H54 (cell line): ENCODE measurements around the gene NACC2.
A peak's percentile ranks its signal among the peaks of the same experiment; 100 is the strongest.
"Not testable (repeated sequence)": the region's sequence is repeated elsewhere in the genome, so short reads cannot be mapped to it uniquely, and the experiment has no call there.

Experiments
- DNase-seq: peaks from one replicate; pipeline ENCODE4 v3.0.0; 2011; ENCODE audit warnings: low spot score, mixed read lengths; ENCODE audit not compliant: insufficient read length
- FAIRE-seq: peaks from 3 replicates; lab custom pipeline; 2011; peaks lifted over from hg19 to GRCh38; lab: Jason Lieb, UNC
- POLR2A ChIP-seq: IDR thresholded peaks from 2 replicates; pipeline ENCODE4 v1.6.1; 2011; ENCODE audit warnings: low read depth, mild to moderate bottlenecking, low read length

Gene NACC2

DNA sequence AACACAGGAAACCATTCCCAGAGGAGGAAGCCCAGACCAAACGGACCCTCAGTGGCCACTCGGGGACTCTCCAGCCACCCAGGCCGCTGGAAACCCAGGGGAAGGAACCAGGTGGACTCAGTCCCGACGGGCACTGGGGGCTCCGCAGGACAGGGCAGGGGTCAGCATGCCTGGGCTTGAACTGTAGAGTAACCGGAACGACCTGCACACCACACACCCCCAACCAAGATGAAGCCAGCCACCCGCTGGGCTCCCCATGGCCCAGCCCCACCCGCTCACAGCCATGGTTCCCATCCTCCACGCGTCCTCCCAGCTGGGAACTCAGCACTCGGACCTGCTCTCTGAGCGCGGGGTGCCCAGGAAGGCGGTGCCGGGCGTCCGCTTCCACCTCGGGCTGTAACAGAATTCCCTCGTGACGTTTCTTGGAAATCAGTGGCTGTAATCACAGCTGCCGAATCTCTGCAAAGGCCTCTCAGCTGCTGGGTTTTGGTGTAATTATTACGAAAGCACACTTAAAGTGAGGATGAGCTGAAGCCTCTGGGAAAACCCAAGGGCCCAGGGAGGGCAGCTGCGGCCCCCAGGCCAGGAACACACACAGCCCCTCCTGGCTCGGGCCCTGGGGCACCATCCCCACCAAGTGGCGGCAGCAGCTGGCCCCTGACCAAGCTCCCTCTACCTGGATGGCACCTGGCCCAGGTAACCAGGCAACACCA, 13.8 kb downstream of the NACC2 start:
- DNase-seq, result no peak
- TF ChIP-seq POLR2A, result no peak
- no peak for FAIRE-seq

DNA sequence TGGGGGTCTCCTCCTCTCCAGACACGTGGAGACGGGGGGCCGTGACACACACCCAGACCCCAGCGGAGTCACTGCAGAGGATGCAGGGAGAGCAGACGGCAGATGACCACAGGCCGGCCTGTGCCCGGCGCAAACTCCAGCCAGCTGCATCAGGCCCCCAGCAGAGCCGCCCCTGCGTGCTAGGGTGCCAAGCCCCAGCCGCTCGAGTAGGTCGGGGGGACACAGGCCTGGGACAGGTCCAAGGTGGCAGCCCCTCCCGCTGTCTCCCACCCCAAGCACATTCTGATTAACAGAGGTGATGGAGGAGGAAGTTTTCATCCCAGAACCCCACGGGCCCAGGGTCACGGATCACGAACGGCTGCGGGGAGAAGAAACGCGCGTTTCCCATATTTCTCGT, 14.4 kb downstream of the NACC2 start:
- DNase-seq (no peak), FAIRE-seq (no peak)
- TF ChIP-seq POLR2A, result no peak

DNA sequence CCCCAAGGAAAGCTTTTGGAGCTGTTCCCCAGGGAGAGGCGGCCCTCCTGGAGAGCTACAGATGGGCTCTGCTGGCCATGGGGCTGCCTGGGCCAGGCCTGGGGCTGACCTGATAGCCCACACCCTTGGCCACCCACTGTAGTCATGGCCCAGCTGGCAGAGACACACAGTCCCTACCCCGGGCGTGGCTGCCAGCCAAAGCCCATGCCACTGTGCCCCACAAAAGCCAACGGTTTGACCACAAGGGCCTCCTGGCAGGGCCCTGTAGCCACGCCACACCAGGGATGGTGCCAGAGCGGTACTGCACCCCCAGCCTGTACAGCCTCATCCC, 15.2 kb downstream of the NACC2 start:
- FAIRE-seq, result peak; percentile 89
- no peak for TF ChIP-seq POLR2A
- peak; percentile 81 for DNase-seq

DNA sequence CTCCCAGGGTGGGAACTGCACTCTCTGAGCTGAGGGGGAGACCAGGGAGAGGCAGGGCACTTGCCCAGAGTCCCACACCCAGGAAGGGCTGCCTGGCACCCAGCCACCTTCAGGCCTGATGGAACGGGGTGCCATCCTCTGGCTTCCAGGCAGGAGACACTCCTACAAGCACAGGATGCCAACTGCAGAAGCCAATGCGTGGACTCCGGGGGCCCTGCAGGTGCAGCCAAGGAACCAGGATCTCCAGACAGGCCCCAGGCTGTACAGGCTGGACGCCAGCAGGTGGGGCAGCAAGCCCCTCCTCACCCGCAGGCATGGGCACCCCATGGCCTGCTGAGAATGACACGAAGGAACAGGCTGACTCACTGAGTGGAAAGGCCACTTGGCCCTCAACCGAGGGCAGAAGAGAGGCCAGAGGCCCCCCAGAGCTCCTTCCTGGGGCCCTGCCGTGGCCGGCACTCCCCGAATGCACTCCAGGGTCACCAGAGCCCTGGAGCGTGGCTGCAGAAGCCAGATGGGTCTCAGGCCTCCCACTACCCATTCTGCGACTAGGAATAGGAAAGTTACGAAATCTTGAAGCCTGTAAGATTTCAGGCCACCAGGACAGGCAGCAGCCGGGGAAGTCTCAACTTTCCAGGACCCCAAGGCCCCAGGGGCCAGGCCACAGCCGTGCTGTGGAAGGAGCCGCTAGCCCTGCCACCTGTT, 15.7 kb downstream of the NACC2 start:
- FAIRE-seq, result peak; percentile 96
- DNase-seq, result peak; percentile 84
- TF ChIP-seq POLR2A, result no peak

DNA sequence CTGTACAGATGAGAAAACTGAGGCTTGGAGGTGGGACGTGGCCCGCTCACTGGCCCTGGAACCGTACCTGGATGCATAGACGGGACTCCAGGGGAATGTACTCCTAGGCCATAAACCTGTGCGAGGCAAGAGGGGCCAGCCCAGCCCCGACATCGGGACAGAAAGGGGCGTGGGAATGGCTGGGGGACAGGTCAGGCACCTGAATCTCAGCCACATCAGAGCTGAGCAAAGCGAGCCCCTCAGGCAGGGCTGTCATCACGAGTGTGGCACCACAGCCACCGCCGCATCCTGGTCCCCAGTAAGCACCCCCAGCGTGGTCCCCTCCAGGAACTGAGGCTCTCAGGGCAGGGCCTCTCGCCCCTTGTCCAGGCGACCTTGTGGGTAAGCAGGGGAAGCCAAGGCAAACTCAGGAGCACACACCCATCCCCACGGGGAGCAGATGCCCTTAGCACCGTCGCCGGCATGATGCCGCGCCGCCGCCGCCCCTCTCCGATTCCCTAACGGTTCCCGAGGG, 16.5 kb downstream of the NACC2 start:
- no peak for TF ChIP-seq POLR2A
- no peak for FAIRE-seq

DNA sequence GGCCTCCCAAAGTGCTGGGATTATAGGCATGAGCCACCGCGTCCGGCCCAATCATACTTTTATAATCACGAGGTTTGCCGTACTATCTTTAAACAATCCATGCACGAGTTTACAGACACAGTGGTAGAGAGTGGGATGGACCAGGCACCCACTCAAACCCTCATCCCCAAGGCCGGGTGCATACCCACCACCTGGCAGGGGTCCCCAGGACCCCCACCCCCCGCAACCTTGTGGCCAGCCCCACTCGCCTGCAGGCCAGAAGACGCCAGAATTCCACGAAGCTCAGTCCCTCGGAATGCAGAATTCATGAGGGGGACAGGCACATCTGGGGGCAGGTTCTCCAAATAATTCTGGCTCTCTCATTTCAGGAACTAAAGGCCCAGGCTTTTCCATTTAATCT, 17.1 kb downstream of the NACC2 start:
- no peak for TF ChIP-seq POLR2A
- no peak for FAIRE-seq

More for the DNA sequence above, 16.5 kb downstream of the NACC2 start:
- DNase-seq, result no peak

DNA sequence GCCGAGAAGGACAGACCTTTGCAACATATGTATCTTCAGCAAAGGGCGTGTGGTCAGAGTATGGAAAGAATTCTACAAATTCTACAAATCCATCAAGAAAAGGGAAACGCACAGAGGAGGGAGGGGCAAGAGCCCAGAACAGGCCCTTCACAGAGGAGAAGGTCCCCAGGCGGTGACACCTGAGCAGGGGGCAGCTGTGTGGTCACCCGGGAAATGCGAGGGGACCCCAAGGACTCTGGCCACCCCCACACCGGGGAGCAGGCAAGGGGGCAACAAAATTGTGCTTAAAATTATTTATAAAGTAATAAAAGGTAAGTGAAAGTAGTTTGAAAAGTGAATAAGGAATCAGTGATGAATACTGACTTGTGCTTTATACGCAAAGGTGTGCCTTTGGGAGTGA, 17.6 kb downstream of the NACC2 start:
- DNase-seq (no peak), FAIRE-seq (no peak)
- TF ChIP-seq POLR2A, result no peak

More for the DNA sequence above, 17.1 kb downstream of the NACC2 start:
- no peak for DNase-seq

DNA sequence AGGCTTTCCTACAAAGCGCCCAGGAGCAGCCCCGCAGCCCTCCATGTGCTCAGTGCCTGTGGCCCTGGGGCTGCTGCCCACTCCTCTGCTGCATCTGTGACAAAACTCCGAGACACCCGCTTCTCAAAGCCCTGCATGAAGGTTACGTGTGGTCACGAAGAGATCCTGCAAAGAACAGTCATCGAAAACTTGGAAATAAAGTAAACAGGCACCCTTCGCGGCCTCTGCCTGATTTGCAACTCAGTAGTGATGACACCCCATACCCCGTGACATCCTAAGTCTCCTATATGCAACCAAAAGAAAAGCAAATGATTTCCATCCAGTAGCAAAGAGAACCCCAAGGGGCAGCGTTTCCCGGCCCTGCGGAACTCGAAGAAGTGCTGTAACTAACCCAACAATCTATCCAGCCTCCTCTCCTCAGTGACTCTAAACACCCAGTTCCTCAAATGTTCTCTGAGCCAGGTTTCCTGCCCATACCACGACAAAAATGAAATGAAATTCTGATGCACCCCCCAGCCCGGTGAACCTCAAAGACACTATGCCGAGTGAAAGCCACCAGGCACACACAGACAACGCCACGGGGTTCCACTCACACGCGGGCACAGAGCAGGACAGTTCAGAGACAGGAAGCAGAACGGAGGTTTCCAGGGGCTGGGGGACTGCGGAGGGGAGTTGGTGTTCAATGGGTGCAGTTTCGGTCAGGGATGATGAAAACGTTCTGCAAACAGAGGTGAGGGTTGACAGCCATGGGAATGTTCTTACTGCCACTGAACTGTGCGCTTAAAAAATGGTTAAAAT, 19.0 kb downstream of the NACC2 start:
- DNase-seq, result no peak
- no peak for FAIRE-seq
- TF ChIP-seq POLR2A, result no peak

DNA sequence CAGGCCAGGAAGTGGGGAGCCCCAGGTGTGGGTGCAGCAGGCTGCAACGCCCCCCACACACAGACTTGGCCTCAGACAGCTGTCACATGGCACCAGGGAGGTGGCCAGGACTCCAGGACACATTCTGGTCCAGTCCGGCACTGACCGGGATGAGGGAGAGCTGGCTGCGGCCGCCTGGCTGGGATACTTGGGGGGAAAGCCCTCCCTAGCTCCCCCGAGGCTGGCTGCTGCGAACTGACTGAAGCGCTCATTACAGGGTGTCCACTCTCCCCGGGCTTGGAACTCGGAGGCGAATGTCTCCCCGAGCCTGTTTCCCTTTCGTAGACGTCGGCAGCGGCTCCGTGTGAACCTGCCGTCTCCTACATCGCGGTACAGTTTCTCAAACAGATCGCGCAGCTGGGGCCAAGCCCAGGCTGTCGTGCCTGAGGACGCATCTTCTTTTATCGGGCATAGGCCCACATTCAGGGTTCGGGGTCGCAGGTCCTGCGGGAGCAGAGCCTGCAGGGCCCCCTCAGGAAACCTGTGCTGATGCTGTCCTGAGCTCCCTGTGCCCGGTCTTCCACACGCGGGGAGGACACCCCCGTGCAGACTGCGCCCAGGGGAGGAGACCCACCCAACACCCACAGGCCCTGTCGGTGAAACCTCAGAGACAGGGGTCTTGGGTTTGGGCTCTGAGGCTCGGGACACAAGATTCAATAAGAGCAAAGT, 19.8 kb downstream of the NACC2 start:
- no peak for TF ChIP-seq POLR2A
- DNase-seq, result no peak
- no peak for FAIRE-seq

DNA sequence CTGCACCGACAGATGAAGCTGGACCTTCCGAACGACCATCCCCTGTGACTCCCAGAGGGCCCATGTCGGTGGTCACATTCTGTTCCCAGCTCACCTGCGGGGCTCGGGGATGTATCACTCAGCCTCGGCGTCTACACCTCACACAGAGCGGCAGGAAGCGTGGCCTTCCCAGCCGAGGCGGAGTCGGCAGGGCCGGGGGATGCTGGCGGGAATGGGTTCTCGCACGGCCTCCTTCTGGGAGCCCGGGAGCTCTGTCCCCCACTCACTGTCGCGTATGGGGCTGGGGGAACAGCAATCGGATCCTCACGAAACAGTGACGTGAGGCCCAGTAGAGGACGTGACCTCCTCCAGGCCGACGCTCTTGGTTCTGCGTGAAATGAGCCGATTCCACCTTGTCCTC, 20.4 kb downstream of the NACC2 start:
- no peak for TF ChIP-seq POLR2A
- DNase-seq (no peak), FAIRE-seq (no peak)

DNA sequence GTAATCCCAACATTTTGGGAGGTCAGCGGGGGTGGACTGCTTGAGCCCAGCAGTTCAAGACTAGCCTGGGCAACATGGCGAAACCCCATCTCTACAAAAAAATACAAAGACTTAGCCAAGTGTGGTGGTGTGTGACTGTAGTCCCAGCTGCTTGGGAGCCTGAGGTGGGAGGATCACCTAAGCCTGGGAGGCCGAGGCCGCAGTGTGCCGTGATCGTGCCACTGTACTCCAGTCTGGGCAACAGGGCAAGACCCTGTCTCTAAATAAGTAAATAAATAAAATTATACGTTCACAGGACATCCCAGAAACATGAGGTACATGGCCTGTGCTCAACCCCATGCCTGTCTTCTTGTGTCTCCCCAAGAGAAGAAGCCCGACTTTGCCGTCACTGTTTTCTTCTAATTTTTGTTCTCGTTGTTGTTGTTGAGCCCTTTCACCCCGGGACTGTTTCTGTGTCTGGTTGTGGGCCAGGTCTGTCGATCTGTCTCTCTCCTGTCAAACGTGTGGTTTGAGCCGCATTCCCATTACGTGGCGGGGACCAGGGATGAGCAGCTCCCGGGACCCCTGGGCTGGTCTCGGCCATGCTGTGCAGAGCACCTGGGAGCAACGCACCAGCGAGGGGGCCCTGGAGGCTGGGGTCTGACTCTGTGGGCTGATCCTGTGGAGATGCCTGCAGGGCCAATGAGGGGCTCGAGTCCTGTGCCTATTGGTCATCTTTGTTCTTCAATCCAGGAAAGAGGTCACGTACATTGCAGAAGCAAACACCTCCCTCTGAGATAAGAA, 32.2 kb downstream of the NACC2 start:
- DNase-seq (no peak), FAIRE-seq (no peak)
- TF ChIP-seq POLR2A, result no peak

DNA sequence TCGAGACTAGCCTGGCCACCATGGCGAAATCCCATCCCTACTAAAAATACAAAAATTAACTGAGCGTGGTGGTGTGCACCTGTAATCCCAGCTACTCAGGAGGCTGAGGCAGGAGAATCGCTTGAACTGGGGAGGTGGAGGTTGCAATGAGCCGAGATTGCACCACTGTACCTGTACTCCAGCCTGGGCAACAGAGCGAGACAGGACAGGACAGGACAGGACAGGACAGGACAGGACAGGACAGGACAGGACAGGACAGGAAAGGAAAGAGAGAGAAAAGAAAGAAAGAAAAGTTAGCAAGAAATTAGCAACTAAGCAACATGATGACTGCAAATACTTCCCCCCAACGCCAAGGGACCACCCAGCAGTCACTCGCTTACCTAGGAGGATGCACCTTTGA, 33.2 kb downstream of the NACC2 start:
- not testable (repeated sequence) for DNase-seq, FAIRE-seq

DNA sequence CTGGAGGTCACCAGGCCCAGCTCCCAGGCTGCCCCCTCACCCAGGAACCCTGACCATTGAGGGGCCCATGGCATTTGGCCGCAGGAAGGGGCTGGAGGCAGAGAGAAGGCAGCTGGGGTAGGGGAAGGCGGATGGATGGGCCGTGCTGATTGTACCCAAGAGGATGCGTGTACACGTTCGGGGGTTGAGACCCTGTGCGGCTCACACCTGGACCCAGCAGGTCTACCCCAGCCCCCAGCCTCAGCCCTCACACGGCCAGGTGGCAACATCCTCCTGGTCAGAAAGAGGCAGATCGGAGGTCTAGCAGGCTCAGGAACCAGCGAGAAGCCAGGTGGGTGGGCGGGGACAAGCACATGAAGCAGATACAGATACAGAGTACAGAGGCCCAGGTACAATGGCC, 33.7 kb downstream of the NACC2 start:
- no peak for TF ChIP-seq POLR2A
- no peak for FAIRE-seq
- no peak for DNase-seq
